ENCODE results near the gene SUSD4. TPM values are rescaled to one million over a fixed set of nuclear protein-coding genes. Genes with fewer than 3 reads are reported as not detected.

SUSD4 gene, protein sequence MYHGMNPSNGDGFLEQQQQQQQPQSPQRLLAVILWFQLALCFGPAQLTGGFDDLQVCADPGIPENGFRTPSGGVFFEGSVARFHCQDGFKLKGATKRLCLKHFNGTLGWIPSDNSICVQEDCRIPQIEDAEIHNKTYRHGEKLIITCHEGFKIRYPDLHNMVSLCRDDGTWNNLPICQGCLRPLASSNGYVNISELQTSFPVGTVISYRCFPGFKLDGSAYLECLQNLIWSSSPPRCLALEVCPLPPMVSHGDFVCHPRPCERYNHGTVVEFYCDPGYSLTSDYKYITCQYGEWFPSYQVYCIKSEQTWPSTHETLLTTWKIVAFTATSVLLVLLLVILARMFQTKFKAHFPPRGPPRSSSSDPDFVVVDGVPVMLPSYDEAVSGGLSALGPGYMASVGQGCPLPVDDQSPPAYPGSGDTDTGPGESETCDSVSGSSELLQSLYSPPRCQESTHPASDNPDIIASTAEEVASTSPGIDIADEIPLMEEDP
- 0.34 to 1.00 TPM (median 0.84 TPM) in 5 replicates for total RNA-seq (2022; extraction: Qiagen RNA extraction; ENCODE audit: low read depth)

DNA sequence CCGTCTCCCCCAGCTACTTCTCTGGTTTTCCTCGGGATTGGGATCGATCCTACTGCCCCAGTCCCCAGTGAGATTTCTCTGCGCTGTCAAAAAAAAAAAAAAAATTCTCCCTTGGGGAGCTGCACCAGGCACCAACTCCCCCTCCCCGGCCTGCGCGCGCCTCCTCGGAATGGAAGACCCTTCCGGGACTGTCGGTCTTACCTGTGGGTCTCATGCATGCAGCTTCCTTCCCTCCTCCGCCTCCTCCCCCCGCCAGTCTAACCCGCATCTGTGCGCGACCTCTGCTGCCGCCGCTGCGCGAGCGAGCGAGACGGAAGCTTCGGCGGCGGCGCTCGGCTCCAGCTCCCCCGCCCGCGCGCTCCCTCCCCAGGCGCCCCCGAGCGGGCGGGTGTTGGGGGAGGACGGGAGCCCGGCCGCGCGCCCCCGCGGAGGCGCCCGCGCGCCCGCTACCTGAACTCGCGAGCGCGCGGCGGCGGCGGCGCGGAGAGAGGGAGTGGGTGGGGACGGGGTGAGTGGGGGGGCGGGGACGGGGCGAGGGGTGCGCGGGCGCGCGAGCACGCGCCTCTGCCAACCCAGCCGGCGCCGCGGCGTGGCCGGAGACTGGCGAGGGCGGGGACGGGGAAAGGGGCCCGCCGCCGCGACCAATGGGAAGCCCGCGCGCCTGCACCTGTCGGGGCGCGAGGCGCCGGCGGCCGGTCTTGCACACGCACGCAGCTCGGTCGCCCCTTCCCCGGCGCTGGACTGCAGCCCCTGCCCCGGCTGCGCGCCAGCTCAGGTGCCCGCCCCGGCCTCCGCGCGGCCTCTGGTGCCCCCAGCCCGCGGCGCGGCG, at the start of gene SUSD4:
Gene SUSD4 (minus strand): TSS at position 321 of the 829 bp plus-strand sequence. CDS start 751 bp downstream, outside the sequence.

DNA sequence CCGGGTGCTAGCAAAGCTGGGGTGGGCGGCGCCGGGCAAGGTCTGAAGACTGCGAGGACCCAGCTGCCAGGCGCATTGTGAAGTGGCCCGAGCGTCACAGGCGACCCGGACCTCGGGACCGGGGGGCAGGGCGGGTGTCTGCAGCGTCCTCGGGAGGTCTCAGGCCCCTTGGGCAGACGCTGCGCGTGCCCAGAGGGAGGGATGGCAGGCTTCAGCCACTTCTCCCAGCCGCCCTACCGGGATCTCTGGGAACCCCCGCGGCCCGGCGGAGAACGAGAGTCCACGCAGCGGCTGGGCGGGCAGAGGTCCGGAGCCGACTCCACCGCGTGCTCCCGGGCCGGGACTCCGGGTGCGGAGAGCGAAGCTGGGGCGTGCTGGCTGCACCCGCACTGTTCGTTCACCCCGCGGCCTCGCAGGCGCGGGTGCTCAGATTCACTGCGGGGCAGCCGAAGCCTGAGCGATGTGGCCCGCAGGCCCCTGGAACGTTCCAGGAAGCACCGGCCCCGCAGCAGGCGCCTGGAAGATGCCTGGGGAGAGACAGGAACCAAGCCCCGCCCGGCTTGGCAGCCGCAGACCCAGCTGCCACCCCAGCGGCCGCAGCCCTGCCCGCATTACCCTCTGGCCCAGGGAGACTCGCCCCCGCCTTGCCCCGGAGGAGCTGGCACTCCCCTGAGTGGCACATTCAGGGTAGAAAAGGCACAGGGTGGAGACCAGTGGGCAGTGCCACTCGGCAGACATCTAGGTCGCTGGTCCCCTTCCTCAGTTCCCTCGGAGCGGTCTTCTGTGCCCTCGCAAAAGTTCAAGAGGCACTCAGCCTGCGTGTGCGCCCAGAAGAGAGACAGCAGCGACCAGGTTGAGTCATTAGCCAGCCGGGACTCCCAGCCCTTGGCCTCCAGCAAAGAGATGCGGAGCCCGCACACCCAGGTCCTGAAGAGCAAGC, 29.6 kb upstream of the SUSD4 start, which contains the start of gene CCDC185:
Gene CCDC185 (plus strand): TSS at position 141 of the 940 bp plus-strand sequence. CDS start 61 bp downstream, at position 202.

Other genes starting within 250 kb of the SUSD4 start
- 0.08 to 0.42 TPM (median 0.20 TPM) in 5 replicates for gene TLR5, start 220.9 kb downstream of the SUSD4 start, total RNA-seq (2022; extraction: Qiagen RNA extraction; ENCODE audit: low read depth)
- 0.06 to 0.14 TPM (median 0.14 TPM) in 3 of 5 replicates, not detected in the others for gene CCDC185, start 29.2 kb upstream of the SUSD4 start, total RNA-seq (2022; extraction: Qiagen RNA extraction; ENCODE audit: low read depth)